ENCODE results near the gene RALGAPB. TPM values are rescaled to one million over a fixed set of nuclear protein-coding genes. Genes with fewer than 3 reads are reported as not detected.

RALGAPB gene
- total RNA-seq, 1 donor from 2014 or later, result 21.4 TPM

- Histone ChIP-seq H3K36me3 (peaks cover 98% of the 10 kb centered on the region), H3K4me1 (no peaks in the 10 kb centered on the region), H3K9me3 (replicated peaks) (no peaks in the 10 kb centered on the region), H3K27ac (replicated peaks) (no peak overlapping the region), H3K4me3 (no peak overlapping the region), H3K27me3 (ENCODE audit: low read depth) (no peaks in the 10 kb centered on the region)
- no peak for TF ChIP-seq CTCF (IDR thresholded peaks at IDR 0.05; ENCODE audit: borderline replicate concordance)
- DNase-seq, result no peak
- intact Hi-C loops (cut with micrococcal nuclease), result no loop called here
These were observed 62.1 kb downstream of the RALGAPB start for GRCh38 chr20:38534756-38535155.

GRCh38 chr20:38536310-38536709, 63.7 kb downstream of the RALGAPB start:
- no peak overlapping the region for H3K4me3 ChIP-seq
- no peaks in the 10 kb centered on the region for H3K4me1 ChIP-seq
- no peak for TF ChIP-seq CTCF (IDR thresholded peaks at IDR 0.05; ENCODE audit: borderline replicate concordance)
- no peak for DNase-seq
- peaks cover 97% of the 10 kb centered on the region for H3K36me3 ChIP-seq
- intact Hi-C loops (cut with micrococcal nuclease), result no loop called here
- no peaks in the 10 kb centered on the region for H3K27me3 ChIP-seq (ENCODE audit: low read depth)
- no peak overlapping the region for H3K27ac ChIP-seq (replicated peaks)
- H3K9me3 ChIP-seq (replicated peaks), result no peaks in the 10 kb centered on the region

- Histone ChIP-seq H3K27ac (replicated peaks) (no peak overlapping the region), H3K4me3 (no peak overlapping the region), H3K27me3 (ENCODE audit: low read depth) (no peaks in the 10 kb centered on the region), H3K9me3 (replicated peaks) (no peaks in the 10 kb centered on the region), H3K36me3 (peaks cover 97% of the 10 kb centered on the region), H3K4me1 (no peaks in the 10 kb centered on the region)
- no peak for DNase-seq
- intact Hi-C loops (cut with micrococcal nuclease), result no loop called here
- no peak for TF ChIP-seq CTCF (IDR thresholded peaks at IDR 0.05; ENCODE audit: borderline replicate concordance)
These were observed 64.5 kb downstream of the RALGAPB start for GRCh38 chr20:38537176-38537575.

- Histone ChIP-seq H3K27me3 (ENCODE audit: low read depth) (no peaks in the 10 kb centered on the region), H3K4me1 (no peaks in the 10 kb centered on the region), H3K36me3 (peaks cover 98% of the 10 kb centered on the region), H3K9me3 (replicated peaks) (no peaks in the 10 kb centered on the region), H3K4me3 (no peak overlapping the region), H3K27ac (replicated peaks) (no peak overlapping the region)
- intact Hi-C loops (cut with micrococcal nuclease), result no loop called here
- DNase-seq, result no peak
- TF ChIP-seq CTCF (IDR thresholded peaks at IDR 0.05; ENCODE audit: borderline replicate concordance), result no peak
These were observed 66.1 kb downstream of the RALGAPB start for GRCh38 chr20:38538789-38539188.

- H3K4me1 ChIP-seq, result no peaks in the 10 kb centered on the region
- H3K4me3 ChIP-seq, result no peak overlapping the region
- H3K27me3 ChIP-seq (ENCODE audit: low read depth), result no peaks in the 10 kb centered on the region
- no peaks in the 10 kb centered on the region for H3K9me3 ChIP-seq (replicated peaks)
- no peak for TF ChIP-seq CTCF (IDR thresholded peaks at IDR 0.05; ENCODE audit: borderline replicate concordance)
- no peak for DNase-seq
- intact Hi-C loops (cut with micrococcal nuclease), result no loop called here
- peaks cover 99% of the 10 kb centered on the region for H3K36me3 ChIP-seq
- no peak overlapping the region for H3K27ac ChIP-seq (replicated peaks)
These were observed 70.6 kb downstream of the RALGAPB start for GRCh38 chr20:38543014-38543906.
